SK-N-SH (cell line): ENCODE results near the gene ETV3. TPM values are rescaled to one million over a fixed set of nuclear protein-coding genes. Genes with fewer than 3 reads are reported as not detected.
"Not testable (repeated sequence)": the region's sequence is repeated elsewhere in the genome, so short reads cannot be mapped to it uniquely, and the experiment has no call there.

Experiments used
- CTCF ChIA-PET: fragments of 300-600, 350-600 bp; formaldehyde crosslinking; extraction: SDS; loops from one replicate; lab custom pipeline; 2021; lab: Yijun Ruan, JAX
- POLR2A ChIA-PET: fragments of 350-600 bp; sonication (Branson Sonifier 250); formaldehyde crosslinking; extraction: SDS; loops from one replicate; lab custom pipeline; 2020; ENCODE audit warnings: antibody characterized with exemption, inconsistent platforms; lab: Yijun Ruan, JAX
- DNase-seq: peaks from one replicate; pipeline ENCODE4 v3.0.0; 2012
- H2AFZ ChIP-seq: fragments of 200-600 bp; sonication (generic); 2 replicates; pipeline ENCODE4 v1.8.1; 2016; ENCODE audit warnings: antibody characterized with exemption, mild to moderate bottlenecking, low read depth
- H3F3A ChIP-seq: fragments of 200-600 bp; sonication (generic); replicated peaks from 2 replicates; pipeline ENCODE3; 2016; ENCODE audit warnings: antibody characterized with exemption, mild to moderate bottlenecking; ENCODE audit not compliant: insufficient read depth
- H3K27ac ChIP-seq, 2 experiments: fragments of 200-500 bp in 1 of 2; fragments of 200-600 bp in 1 of 2; sonication (Bioruptor generic) in 1 of 2; sonication (generic), shearing (Covaris generic) in 1 of 2; 2 replicates each; pipeline versions ENCODE4 v1.5.1 to v1.6.1; 2014 to 2016; ENCODE audit warnings: low read depth in 2 of 2, inconsistent platforms in 1 of 2, low read length in 1 of 2, mild to moderate bottlenecking in 1 of 2, mixed read lengths in 1 of 2
- H3K27me3 ChIP-seq: fragments of 200-600 bp; sonication (generic), shearing (Covaris generic); 2 replicates; pipeline ENCODE4 v1.6.1; 2016; ENCODE audit warnings: mixed run types; ENCODE audit not compliant: insufficient read depth
- H3K36me3 ChIP-seq, 2 experiments: fragments of 200-500 bp in 1 of 2; fragments of 200-600 bp in 1 of 2; sonication (Bioruptor generic) in 1 of 2; sonication (generic) in 1 of 2; replicated peaks in 1 of 2; 2 replicates each; pipeline versions ENCODE3 to v1.5.1; 2014 to 2016; ENCODE audit warnings: low read length in 1 of 2, mild to moderate bottlenecking in 1 of 2; ENCODE audit not compliant: insufficient read depth in 2 of 2, control insufficient read depth in 1 of 2
- H3K4me1 ChIP-seq, 2 experiments: fragments of 200-500 bp in 1 of 2; fragments of 200-600 bp in 1 of 2; sonication (Bioruptor generic) in 1 of 2; sonication (generic), shearing (Covaris generic) in 1 of 2; 2 replicates each; pipeline versions ENCODE4 v1.5.1 to v1.6.1; 2014 to 2016; ENCODE audit warnings: low read depth in 1 of 2, low read length in 1 of 2, mixed run types in 1 of 2; ENCODE audit not compliant: insufficient read depth in 2 of 2, control insufficient read depth in 1 of 2
- H3K4me2 ChIP-seq: fragments of 200-600 bp; sonication (generic), shearing (Covaris generic); 2 replicates; pipeline ENCODE4 v1.6.1; 2017; ENCODE audit warnings: mixed run types
- H3K4me3 ChIP-seq, 2 experiments: fragments of 200-500 bp in 1 of 2; fragments of 200-600 bp in 1 of 2; sonication (Bioruptor generic) in 1 of 2; sonication (generic), shearing (Covaris generic) in 1 of 2; 2 replicates each; pipeline versions ENCODE4 v1.5.1 to v1.8.1; 2014 to 2016; ENCODE audit warnings: low read depth in 2 of 2, inconsistent platforms in 1 of 2, low read length in 1 of 2, mild to moderate bottlenecking in 1 of 2, mixed read lengths in 1 of 2, moderate library complexity in 1 of 2
- H3K79me2 ChIP-seq: fragments of 200-600 bp; sonication (generic); 2 replicates; pipeline ENCODE4 v1.8.1; 2017; ENCODE audit warnings: mild to moderate bottlenecking; ENCODE audit not compliant: insufficient read depth
- H3K9ac ChIP-seq: fragments of 200-600 bp; sonication (generic); 2 replicates; pipeline ENCODE4 v1.6.1; 2017; ENCODE audit warnings: mixed run types
- H3K9me2 ChIP-seq: fragments of 200-600 bp; sonication (generic); 2 replicates; pipeline ENCODE4 v1.6.1; 2017; ENCODE audit warnings: mixed run types
- H3K9me3 ChIP-seq: fragments of 200-600 bp; sonication (generic); 2 replicates; pipeline ENCODE4 v1.6.1; 2017; ENCODE audit warnings: mixed run types, mild to moderate bottlenecking, moderate library complexity
- H4K20me1 ChIP-seq: fragments of 200-600 bp; sonication (generic); 2 replicates; pipeline ENCODE4 v1.6.1; 2017; ENCODE audit warnings: mild to moderate bottlenecking, mixed run types; ENCODE audit not compliant: insufficient read depth
- CTCF ChIP-seq: fragments of 200-600 bp; sonication (generic); IDR thresholded peaks from 2 replicates; pipeline ENCODE4 v1.6.1; 2017; ENCODE audit warnings: antibody characterized with exemption, mild to moderate bottlenecking, moderate library complexity
- FOSL2 ChIP-seq: IDR thresholded peaks from 2 replicates; pipeline ENCODE4 v1.4.0; 2012; ENCODE audit warnings: low read depth, mild to moderate bottlenecking, moderate library complexity, borderline replicate concordance
- FOXM1 ChIP-seq: IDR thresholded peaks from 2 replicates; pipeline ENCODE4 v1.4.0; 2012; ENCODE audit warnings: low read depth, mild to moderate bottlenecking
- JUND ChIP-seq: IDR thresholded peaks from 2 replicates; pipeline ENCODE4 v1.4.0; 2012
- MAX ChIP-seq: IDR thresholded peaks from 2 replicates; pipeline ENCODE4 v1.4.0; 2012; ENCODE audit warnings: low read depth
- NFIC ChIP-seq: IDR thresholded peaks from 2 replicates; pipeline ENCODE4 v1.4.0; 2012; ENCODE audit warnings: borderline replicate concordance
- NRF1 ChIP-seq: IDR thresholded peaks from 2 replicates; pipeline ENCODE4 v1.6.1; 2012; ENCODE audit warnings: low read depth, mild to moderate bottlenecking, low read length
- PBX3 ChIP-seq: IDR thresholded peaks from 2 replicates; pipeline ENCODE4; 2012
- POLR2AphosphoS5 ChIP-seq: IDR thresholded peaks from 2 replicates; pipeline ENCODE4 v1.6.1; 2012; ENCODE audit warnings: low read depth, low read length
- RAD21 ChIP-seq: IDR thresholded peaks from 2 replicates; pipeline ENCODE4 v1.6.1; 2012; ENCODE audit warnings: mild to moderate bottlenecking, low read length
- RCOR1 ChIP-seq: fragments of 150-350 bp; IDR thresholded peaks from 2 replicates; pipeline ENCODE4 v1.6.1; 2017; ENCODE audit warnings: antibody characterized with exemption, low read length
- REST ChIP-seq: IDR thresholded peaks from 2 replicates; pipeline ENCODE4 v1.6.1; 2012; ENCODE audit warnings: mild to moderate bottlenecking, low read depth, low read length, moderate library complexity
- SIN3A ChIP-seq: IDR thresholded peaks from 2 replicates; pipeline ENCODE4 v1.6.1; 2012; ENCODE audit warnings: low read depth, mild to moderate bottlenecking, low read length, moderate library complexity, borderline replicate concordance
- SMC3 ChIP-seq: IDR thresholded peaks from 2 replicates; pipeline ENCODE4 v1.6.1; 2012; ENCODE audit warnings: low read depth, low read length, improper control_type of control experiment
- TCF12 ChIP-seq: IDR thresholded peaks from 2 replicates; pipeline ENCODE4 v1.4.0; 2012
- WGBS: methylation state at CpG from one replicate; pipeline ENCODE4 v1.1.6; 2017; ENCODE audit warnings: low lambda C conversion rate; 5-methylcytosine and 5-hydroxymethylcytosine counted together
- polyA plus RNA-seq, 3 experiments: library from polyadenylated mRNA; depleted of rRNA; stranded (reverse); fragments of >200 nt; gene quantifications; 2 replicates each; pipeline ENCODE4 v1.2.3, GENCODE V29; 2012

ETV3 gene
- polyA plus RNA-seq, 1 of the 3 experiments (the other 2 are of a cell fraction): 5.4 TPM

GRCh38 chr1:157098987-157099632, 39.1 kb downstream of the ETV3 start:
- H3F3A ChIP-seq, H3K9me2 ChIP-seq, DNase-seq, H3K4me3 ChIP-seq, H3K9ac ChIP-seq, H3K4me2 ChIP-seq, H3K79me2 ChIP-seq, H3K27me3 ChIP-seq, H4K20me1 ChIP-seq, H3K36me3 ChIP-seq, H3K4me1 ChIP-seq, H2AFZ ChIP-seq, H3K9me3 ChIP-seq, POLR2A ChIA-PET, H3K27ac ChIP-seq: not testable (repeated sequence)
- WGBS: 92% methylated on average over 6 of the region's 17 CpGs
- CTCF ChIA-PET: interaction anchor here (1.3 to 5.6 kb wide), 3 partner anchors 9 to 56 kb away, joined by 3 to 38 read pairs (median 15); no protein-coding TSS in a partner anchor

- Histone ChIP-seq H3K9ac (no peak overlapping the region), H3K9me3 (no peaks in the 10 kb centered on the region), H2AFZ (no peak overlapping the region)
- POLR2A ChIA-PET: no interaction called here
- no peak for DNase-seq
- TF ChIP-seq PBX3: no peak
- TF ChIP-seq CTCF: no peak
- TF ChIP-seq NFIC: no peak
- no peak for TF ChIP-seq RAD21
- TF ChIP-seq POLR2AphosphoS5: no peak
- no peak for TF ChIP-seq REST
- no peak for TF ChIP-seq NRF1
- TF ChIP-seq FOSL2: no peak
- TF ChIP-seq FOXM1: no peak
- no peak for TF ChIP-seq SMC3
- no peak for TF ChIP-seq SIN3A
- no peak for TF ChIP-seq MAX
- no peak for TF ChIP-seq TCF12
- TF ChIP-seq RCOR1: no peak
- TF ChIP-seq JUND: no peak
- TF ChIP-seq, all 33 proteins: peak for 0
- Histone ChIP-seq H3K36me3 (no peaks in the 10 kb centered on the region), H4K20me1 (no peaks in the 10 kb centered on the region), H3K9me2 (no peaks in the 10 kb centered on the region), H3K79me2 (no peaks in the 10 kb centered on the region), H3K27ac (no peak overlapping the region), H3K4me1 (no peaks in the 10 kb centered on the region), H3K27me3 (no peaks in the 10 kb centered on the region), H3K4me2 (no peak overlapping the region), H3F3A (no peaks in the 10 kb centered on the region), H3K4me3 (no peak overlapping the region)
- CTCF ChIA-PET: interaction anchor here (2.0 to 5.6 kb wide), 2 partner anchors 8 to 57 kb away, joined by 15 to 38 read pairs; no protein-coding TSS in a partner anchor
- 90% methylated on average over 9 of the region's 9 CpGs for WGBS
Observed at GRCh38 chr1:157098519-157098918, 39.7 kb downstream of the ETV3 start.
